GM18870 (cell line): ENCODE results near the gene MED15.

Experiments used
- ATAC-seq: cut with Tn5 transposase; IDR thresholded peaks from one replicate; pipeline ENCODE4 v1.9.1; 2021; ENCODE audit warnings: moderate library complexity; ENCODE audit not compliant: unreplicated experiment

The MED15 gene

DNA sequence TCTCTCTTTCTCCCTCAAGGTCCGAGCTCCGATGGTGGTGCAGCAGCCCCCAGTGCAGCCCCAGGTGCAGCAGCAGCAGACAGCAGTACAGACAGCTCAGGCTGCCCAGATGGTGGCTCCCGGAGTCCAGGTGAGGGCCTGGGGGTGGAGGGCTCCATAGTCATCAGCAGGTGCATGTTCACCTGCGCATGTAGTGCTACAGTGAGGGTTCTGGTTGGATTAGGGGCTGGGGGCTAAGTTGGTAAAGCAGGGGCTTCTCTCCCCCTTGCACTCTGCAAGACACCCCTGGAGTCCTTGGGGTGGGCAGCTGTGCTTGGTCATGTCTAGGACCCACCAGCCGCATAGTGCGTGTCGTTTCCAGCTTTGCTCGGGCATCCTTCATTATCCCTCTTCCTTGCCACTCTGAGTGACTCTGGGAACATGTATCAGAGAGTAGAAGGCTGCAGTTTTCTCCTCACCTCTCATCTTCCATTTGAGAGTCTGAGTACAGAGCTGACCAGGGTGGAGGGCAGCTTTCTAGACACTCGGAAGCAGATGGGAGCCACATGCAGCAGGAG is 61.2 kb downstream of the MED15 start:
- ATAC-seq = no peak

DNA sequence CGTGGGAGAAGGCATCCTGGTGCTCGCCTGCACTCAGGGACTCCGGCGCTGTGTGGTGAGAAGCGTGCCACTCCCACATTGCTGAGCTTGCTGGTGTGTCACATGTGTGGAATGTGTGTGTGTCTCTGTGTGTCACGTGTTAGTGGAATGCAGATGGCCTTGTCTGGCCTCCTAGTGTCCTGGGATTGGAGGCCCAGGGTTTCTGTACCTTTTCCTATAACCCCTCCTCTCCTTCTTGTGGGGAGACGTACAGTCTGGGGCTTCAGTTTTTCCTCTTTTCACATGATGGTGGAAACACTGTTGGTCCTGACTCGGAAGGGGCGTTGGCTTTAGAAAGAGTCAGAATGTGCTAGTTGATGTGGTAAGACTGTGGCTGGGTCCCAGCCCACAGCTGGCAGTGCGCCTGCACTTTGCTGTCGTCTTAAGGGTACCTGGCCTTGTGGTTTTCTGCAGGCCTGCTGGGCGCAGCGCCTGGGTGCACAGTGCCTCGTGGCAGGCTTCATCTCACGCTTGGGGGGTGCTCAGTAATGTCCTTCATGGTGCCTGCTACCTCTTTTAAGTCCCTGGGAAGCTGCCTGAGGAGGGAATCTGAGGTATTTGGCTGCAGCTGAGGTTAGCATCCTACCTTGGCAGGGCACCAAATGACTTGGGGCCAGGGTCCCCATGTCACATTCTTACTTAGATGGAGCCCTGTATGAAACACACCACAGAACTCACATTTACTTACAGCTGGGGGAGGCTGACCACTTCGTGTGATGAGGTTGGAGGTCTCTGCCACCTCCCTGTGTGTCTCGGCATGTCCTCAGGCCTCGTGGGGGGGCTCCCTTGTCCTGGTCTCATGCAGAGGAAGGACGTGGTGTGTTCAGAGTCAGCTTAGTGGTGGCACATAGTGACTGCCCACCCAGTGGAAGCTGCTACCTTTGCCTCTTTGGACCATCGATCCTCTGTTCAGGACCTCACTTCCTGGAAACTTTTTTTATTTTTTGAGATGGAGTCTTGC is 61.9 kb downstream of the MED15 start:
- ATAC-seq = no peak

DNA sequence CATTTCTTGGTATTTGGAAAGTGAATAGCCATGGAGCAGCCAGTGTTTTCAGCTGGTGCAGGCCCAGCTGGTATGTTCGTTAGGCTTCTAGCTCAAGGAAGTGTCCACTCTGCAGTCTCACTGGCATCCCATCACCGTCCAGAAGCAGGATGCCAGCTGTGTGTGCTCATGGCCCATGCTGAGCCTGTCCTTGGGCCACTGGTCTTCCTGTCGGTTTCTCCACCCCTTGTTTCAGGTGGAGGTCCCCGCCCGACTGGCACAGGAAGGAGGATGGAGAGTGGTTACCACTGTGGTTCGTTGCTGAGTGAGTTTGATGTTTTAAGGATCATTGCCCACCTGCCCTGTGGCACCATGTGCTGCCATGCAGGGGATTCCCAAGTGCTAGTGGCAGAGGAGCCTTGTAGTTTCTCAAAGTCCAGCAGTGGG is 63.7 kb downstream of the MED15 start:
- ATAC-seq = no peak

DNA sequence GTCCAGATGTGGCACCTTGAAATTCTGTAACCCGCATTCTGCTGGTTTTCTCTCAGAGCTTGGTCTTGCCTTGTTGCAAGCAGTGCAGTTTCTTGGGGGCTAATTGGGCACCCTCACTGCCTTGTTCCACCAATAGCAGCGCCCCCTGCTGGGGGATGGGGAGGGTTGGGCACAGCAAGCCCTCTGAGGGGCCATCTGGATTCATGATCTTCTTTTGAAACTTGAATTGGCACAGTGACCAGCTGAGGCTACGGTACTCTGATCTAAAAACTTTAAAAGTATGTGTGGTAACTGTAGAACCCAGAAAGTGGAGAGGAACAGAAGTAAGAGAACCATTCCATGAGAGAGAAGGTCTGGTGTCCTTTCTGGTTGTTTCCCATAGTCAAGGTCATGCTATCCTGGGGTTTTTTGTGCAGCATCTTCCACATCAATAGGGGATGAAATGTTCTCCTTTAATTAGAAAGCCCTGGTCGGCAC is 64.2 kb downstream of the MED15 start:
- no peak for ATAC-seq

DNA sequence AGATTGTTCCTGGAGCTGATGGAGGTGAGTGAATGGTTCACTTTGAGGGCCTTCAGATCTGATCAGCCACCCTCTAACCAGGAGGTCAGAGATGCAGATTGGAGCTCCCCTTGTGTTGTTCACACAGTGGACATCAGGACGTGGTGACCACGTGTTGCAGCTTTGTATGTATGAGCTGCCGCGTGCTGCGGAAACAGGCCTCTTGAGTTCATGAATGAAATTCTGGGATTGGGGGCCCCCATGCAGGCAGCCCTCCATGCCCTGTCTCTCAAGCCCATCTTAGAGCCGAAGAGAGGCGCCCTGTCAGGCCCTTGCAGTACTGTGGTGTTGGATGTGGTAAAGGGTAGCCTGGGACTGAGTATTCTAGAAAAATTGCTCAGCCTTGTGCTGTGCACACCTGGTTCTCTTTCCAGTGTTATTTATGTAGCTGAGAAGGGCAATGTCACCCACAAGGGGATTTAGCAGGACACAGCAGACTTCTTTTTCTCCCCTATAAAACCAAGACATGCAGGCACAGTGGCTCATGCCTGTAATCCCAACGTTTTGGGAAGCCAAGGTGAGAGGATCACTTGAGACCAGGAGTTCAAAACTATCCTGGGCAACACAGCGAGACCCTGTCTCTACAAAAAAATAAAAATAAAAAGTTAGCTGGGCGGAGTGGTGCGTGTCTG is 64.9 kb downstream of the MED15 start:
- ATAC-seq = no peak

DNA sequence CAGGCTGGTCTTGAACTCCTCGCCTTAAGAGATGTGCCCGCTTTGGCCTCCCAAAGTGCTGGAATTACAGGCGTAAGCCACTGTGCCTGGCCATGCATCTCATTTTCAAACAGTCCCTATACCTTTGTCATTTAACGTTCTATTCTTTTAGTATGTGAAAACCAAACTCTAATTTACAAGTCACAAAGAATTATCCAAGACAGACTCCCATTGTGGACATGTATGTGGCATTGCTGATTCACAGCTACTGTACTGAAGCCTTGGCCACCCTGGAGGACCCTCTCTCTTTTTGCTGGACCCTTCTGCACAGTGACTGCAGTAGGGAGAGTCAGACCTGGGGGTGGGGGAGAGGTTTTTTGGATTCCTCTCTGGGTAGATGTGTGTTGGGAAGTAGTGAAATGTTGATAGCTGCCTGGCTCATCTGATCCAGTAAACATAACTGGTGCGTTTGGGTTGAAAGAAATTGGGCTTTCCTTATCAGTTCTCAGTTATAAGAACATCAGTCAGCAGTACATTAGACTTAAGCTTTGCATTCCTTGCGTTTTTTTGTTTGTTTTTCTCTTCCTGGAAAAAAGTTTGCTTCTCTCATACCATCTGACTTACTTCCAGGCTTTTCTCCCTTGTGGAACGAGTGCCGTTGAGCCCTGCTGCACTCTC is 65.9 kb downstream of the MED15 start:
- ATAC-seq = no peak

DNA sequence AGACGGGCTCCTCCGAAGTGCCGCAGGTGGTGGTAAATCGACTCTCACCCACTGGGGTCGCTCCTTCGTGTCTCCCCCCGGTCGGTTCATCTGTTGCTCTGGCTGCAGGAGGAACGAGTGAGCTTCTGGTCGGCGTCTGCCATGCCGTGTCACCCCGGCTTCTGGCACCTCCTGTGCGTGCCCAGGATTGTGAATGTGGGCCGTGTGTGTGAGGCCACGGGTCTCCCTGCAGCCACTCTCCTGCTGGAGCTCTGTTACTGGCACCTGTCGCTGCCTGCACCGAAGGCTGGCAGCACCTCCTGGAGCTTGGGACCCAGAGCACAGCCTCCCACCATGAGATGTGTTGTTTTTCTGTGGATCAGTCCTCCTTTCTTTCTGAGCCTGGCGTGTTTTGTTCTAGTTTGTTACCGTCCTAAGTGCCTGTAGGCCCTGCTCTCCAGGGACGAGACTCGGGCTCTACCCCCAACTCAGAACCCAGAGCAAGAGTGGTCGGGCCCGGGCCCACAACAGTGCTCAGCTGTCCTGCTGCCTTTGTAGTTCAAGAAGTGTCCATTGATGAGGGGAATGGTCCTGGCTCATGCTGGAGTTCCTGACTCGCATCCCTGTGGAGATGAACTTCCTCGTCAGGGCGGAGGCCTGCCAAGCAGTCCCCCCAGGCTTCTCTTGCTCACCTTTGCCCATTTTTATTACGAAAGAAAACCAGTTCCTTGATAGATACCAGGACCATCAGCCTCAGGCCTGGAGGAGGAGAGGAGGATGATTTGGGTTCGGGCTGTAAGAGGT is 66.6 kb downstream of the MED15 start:
- ATAC-seq = no peak

DNA sequence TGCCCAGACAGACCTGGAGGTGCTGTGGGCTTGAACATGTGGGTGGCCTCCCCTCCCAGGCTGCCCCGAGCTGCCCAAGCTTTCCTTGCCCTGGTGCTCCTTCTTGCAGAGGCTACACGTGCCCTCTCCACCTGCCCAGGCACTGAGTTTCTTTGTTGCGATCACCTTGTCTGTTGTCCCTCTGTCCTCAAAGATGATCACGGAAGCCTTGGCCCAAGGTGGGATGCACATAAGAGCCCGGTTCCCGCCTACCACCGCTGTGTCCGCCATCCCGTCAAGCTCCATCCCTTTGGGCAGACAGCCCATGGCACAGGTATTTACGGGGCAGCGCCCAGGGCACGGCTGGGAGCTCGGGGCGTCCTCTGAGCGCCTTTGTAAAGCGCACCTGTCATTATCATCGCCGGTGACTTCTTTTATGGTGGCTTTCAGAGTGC is 67.5 kb downstream of the MED15 start:
- ATAC-seq = no peak

DNA sequence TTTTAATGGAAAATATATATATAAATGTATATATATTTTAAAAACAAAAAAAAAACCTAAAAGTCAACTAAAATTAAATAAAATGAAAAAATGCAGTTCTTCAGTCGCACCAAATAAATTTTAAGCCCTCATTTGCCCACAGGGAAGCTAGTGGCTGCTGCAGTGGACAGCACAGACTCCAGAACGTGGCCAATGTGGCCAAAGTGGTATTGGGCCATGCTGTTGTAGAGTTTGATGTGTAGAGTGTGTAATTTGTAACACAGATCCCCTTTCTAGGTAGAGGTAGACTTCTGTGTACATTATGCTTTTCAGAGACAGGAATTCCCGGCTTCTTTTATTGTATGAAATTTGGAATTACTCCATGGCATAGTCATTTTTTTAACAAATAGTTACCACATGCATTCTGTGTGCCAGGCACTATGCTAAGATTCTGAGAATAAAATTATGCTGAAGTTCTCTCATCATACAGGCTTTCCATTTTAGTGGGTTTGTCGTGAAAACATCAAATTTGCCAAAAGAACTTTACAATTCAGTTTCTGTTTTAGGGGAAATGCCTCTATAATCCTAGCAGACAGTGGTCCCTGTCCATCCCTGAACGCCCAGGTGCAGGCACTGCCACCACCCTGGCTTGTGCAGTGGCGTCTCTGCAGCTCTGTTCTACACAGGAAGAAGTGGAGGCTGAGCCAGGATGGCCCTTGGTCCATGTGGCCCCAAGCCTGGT is 68.5 kb downstream of the MED15 start:
- ATAC-seq = no peak

DNA sequence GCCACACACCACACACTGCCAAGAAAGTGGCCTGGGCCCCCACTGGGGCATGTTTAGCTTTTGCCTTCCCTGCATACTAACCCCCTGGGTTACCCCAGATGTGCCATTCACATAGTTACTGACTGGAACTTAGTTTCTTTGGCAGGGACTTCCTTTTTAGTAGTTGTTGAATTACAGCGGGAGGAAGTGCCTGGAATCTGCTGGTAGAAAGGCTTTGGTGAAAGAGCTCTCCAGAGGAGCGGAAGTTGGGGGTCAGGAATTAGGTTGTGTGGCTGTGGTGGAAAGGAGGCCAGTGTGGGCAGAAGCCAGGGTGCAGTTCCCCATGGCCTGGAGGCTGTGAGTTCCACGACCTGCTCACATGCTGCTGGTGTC is 69.0 kb downstream of the MED15 start:
- ATAC-seq = no peak

DNA sequence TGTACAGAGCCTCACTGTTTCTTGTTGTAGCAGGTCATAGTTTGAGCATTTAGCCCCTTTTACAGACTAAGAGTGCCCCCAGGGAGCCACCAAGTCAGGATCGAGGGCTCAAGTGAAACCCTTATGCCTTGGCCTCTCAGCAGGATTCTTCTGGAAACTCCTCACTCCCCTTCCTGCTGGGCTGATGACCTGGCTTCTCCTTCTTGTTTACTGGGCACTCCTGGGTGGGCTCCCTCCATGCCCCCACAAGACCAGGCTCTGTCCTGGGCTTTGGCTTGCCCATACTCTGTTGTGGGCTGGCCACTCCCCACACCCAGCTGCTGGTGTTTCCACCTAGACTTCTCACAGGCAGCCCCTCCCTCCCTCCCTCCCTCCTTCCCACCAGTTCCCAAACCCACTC is 69.6 kb downstream of the MED15 start:
- ATAC-seq = no peak

DNA sequence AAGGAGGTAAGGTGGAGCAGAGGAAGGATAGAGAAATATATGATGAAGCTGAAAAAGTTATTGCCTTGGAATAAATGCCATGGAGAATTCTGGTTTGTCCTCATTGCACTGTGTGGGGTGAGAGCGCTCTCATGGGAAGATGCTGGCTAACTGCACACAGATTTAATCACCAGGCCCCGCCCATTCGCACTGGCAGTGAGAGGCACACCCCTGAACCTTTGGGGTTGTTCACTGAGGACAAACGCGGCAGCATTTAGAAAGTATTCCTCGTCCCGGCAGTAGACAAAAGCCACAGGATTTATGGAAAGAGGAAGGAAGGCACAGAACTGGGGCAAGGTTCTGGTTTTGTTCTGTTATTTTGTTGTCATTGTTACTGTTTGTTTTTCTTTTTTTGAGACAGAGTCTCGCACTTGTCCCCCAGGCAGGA is 70.2 kb downstream of the MED15 start:
- no peak for ATAC-seq

DNA sequence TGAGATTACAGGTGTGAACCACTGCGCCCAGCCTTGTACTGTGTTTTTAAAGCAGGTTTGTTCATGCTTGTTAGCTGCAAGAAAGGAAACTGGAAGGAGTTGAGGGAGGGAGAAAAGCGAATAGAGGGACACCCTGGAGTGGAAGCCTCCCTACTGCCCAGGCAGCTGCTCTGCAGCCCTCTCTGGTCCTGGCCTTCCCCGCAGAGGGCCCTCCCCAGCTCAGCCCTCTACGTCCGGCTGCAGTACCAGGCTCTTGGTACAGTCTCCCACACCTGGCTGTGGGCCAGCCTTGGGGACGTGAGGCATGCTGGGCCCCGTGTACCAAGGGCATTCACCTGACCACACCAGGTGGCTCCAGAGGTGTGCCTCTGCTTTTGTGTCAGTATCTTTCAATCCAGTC is 70.8 kb downstream of the MED15 start:
- ATAC-seq = no peak

DNA sequence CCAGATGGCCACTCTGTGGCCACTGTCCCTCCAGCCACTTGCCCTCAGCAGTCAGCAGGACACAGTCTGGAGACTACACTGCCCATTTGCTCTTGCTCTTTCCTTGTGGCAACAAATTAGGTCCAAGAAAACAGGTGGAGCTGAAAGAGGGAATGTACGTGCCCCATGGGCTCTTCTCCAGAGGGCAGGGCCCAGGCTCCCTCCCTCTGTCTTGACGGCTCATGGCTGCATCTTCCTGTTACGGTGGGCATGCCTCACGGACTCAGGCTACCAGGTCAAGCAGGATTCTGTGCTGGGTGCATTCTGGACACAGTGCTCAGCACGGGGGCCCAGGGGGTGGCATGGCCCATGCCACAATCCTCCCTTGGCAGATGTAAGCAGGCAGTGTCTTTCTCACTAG is 71.3 kb downstream of the MED15 start:
- ATAC-seq = no peak

DNA sequence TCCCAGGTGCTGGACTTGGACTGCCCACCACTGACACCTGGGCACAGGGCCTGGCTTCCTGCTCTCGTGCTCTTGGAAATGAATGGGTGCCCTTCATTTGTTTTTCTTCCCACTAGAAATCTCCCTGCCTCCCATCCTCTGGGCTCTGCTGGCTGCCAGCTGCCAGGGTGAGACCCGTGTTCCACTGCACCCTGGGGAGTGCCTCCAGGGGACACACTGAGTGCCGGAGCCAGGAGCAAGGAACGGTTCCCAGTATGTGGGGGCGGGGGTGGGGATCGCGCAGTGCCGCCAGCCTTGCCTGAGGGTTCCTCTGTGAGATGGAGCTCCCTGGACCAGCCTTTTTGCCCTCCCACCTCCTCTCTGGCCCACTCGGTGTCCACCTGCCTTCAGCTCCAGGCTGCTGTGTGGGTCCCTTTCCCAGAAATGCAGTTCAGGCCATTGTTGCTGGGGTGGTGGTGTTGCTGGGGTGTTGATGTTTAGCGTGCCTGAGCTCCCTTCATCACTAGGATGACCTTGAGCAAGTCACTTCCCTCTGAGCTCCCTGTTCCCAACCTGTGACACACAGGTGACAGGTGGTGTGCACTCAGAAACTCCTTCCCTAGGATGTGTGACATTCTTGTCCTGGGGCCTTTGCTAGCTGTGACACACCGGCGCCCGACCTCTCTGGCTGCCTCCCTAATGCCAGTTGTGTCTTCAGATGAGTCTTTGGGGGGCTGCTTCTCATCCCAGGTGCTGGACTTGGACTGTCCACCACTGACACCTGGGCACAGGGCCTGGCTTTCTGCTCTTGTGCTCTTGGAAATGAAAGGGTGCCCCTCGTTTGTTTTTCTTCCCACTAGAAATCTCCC is 72.1 kb downstream of the MED15 start:
- ATAC-seq = no peak

DNA sequence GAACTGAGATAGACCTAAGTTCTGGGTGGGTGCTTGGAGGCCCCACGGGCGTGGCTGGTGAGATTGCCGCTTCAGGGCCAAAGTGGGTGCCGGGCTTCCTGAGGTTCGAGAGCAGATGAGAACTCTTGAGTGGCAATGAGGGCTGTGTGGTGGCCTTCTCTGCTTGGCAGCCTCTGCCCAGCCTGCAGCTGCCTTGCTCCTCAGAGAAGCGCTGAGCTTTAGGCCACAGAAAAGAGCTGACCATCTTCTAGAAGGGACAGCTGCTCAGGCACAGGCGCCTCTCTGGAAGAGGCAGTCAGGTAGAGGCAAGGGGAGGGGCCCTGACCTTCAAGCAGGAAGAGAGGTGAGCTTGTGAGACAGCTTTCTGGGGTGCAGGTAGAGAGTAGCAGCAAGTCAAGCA is 72.8 kb downstream of the MED15 start:
- no peak for ATAC-seq

DNA sequence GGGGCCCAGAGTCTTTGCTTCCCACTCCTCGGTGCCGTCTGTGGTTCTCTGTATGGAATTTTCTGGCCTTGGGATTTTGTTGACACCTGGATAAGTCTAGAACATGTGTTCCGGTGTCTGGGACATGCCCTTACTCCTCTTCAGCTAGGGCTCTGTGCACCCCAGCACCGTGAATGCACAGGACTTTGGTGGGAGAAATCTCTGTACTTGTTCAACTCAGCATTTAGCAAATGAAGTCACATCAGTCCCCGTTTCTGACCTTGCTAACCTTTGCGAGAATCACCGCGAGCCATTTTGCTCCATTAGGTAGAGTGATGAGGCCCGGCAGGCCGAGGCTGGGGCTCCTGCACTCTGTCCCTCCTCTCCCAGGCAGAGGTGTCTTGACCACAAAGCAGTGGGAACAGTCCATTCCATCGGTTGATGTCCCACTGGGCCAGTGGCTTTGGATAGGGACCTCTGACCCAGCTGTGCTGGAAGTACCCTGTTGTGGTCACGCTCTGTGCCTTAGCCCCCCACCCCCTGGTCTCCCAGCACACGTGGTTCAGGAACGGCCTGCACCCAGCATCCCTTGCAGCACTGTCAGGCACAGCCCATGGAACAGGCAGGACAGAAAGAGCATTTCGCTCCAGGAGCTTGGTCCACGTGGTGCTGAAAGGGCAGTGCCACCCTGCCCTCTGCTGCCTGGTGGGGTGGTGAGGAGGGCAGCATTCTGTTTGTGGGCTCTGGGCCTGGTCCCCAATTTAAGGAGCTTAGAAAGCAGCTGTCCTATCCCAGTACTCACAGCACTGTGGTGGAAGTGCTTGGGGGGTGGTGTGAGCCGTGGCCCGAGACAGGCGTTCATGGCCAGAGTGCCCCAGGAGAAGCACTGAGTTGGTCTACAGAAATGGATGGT is 73.4 kb downstream of the MED15 start:
- no peak for ATAC-seq
